A549 (cell line): ENCODE results near the gene AP2A2.

Experiments used
- EHMT2 ChIP-seq: fragments of 200-600 bp; sonication (generic); IDR thresholded peaks from 2 replicates; pipeline ENCODE4 v1.6.1; 2016; ENCODE audit warnings: antibody characterized with exemption, low read depth, mild to moderate bottlenecking, moderate library complexity
- EP300 ChIP-seq, 2 experiments: fragments of >200 bp; sonication (Bioruptor Twin); formaldehyde crosslinking; IDR thresholded peaks; 2 replicates in 1 of 2; 3 replicates in 1 of 2; pipeline ENCODE4 v1.6.1; 2016 to 2017
- HDAC2 ChIP-seq: fragments of 200-600 bp; sonication (generic); IDR thresholded peaks from 2 replicates; pipeline ENCODE4 v1.6.1; 2016
- POLR2A ChIP-seq: IDR thresholded peaks from 2 replicates; pipeline ENCODE4 v1.6.1; 2012; ENCODE audit warnings: mild to moderate bottlenecking, low read length
- POLR2AphosphoS2 ChIP-seq: conservative IDR thresholded peaks from 2 replicates; pipeline ENCODE4 v1.6.1; 2012; ENCODE audit warnings: low read length, improper control_type of control experiment, inconsistent platforms
- RFX5 ChIP-seq: fragments of 450-650 bp; IDR thresholded peaks from 2 replicates; pipeline ENCODE4 v1.7.1; 2014; ENCODE audit warnings: antibody characterized with exemption, mild to moderate bottlenecking, moderate library complexity
- TF ChIP-seq, protein P1 (sequence below): fragments of >200 bp; sonication (Bioruptor Twin); formaldehyde crosslinking; IDR thresholded peaks from 3 replicates; pipeline ENCODE4 v1.5.1; 2016
- TF ChIP-seq, protein P2 (sequence below): fragments of 200-600 bp; sonication (generic); IDR thresholded peaks from 2 replicates; pipeline ENCODE4 v1.6.1; 2016; ENCODE audit warnings: antibody characterized with exemption, mild to moderate bottlenecking, moderate library complexity
- TF ChIP-seq, protein P3 (sequence below): fragments of >200 bp; sonication (Bioruptor Twin); formaldehyde crosslinking; IDR thresholded peaks from 3 replicates; pipeline ENCODE4 v1.6.1; 2016
- TF ChIP-seq, protein P4 (sequence below): IDR thresholded peaks from 2 replicates; pipeline ENCODE4 v1.6.1; 2012
- TF ChIP-seq, protein P5 (sequence below): fragments of 450-650 bp; IDR thresholded peaks from 2 replicates; pipeline ENCODE4 v1.6.1; 2014; ENCODE audit warnings: antibody characterized with exemption
- TF ChIP-seq, protein P6 (sequence below): IDR thresholded peaks from 2 replicates; pipeline ENCODE4 v1.6.1; 2012

DNA sequence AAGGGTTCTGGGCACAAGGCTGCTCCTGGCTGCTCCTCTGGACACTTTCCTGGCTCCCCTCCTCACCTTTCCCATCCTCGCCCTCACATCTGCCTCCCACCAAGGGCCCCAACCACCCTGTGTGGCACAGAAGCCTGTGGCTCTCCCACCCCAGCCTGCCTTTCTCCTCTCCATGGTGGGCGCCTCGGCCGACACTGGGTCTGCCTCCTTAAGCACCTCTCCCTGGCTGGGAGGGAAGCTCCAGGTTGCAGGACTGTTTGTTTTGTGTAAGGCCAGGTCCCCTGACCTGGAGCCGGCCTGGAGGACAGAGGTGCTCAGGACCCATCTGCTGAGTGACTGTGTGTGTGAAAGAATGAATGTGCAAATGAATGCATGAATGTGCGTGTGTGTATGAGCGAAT, 96.7 kb downstream of the AP2A2 start:
- no peak for TF ChIP-seq RFX5
- TF ChIP-seq, protein P1, sequence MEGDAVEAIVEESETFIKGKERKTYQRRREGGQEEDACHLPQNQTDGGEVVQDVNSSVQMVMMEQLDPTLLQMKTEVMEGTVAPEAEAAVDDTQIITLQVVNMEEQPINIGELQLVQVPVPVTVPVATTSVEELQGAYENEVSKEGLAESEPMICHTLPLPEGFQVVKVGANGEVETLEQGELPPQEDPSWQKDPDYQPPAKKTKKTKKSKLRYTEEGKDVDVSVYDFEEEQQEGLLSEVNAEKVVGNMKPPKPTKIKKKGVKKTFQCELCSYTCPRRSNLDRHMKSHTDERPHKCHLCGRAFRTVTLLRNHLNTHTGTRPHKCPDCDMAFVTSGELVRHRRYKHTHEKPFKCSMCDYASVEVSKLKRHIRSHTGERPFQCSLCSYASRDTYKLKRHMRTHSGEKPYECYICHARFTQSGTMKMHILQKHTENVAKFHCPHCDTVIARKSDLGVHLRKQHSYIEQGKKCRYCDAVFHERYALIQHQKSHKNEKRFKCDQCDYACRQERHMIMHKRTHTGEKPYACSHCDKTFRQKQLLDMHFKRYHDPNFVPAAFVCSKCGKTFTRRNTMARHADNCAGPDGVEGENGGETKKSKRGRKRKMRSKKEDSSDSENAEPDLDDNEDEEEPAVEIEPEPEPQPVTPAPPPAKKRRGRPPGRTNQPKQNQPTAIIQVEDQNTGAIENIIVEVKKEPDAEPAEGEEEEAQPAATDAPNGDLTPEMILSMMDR = no peak
- TF ChIP-seq, protein P2, sequence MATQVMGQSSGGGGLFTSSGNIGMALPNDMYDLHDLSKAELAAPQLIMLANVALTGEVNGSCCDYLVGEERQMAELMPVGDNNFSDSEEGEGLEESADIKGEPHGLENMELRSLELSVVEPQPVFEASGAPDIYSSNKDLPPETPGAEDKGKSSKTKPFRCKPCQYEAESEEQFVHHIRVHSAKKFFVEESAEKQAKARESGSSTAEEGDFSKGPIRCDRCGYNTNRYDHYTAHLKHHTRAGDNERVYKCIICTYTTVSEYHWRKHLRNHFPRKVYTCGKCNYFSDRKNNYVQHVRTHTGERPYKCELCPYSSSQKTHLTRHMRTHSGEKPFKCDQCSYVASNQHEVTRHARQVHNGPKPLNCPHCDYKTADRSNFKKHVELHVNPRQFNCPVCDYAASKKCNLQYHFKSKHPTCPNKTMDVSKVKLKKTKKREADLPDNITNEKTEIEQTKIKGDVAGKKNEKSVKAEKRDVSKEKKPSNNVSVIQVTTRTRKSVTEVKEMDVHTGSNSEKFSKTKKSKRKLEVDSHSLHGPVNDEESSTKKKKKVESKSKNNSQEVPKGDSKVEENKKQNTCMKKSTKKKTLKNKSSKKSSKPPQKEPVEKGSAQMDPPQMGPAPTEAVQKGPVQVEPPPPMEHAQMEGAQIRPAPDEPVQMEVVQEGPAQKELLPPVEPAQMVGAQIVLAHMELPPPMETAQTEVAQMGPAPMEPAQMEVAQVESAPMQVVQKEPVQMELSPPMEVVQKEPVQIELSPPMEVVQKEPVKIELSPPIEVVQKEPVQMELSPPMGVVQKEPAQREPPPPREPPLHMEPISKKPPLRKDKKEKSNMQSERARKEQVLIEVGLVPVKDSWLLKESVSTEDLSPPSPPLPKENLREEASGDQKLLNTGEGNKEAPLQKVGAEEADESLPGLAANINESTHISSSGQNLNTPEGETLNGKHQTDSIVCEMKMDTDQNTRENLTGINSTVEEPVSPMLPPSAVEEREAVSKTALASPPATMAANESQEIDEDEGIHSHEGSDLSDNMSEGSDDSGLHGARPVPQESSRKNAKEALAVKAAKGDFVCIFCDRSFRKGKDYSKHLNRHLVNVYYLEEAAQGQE = no peak
- TF ChIP-seq EP300 (IDR thresholded peaks at IDR 0.05) = no peak
- TF ChIP-seq, protein P3, sequence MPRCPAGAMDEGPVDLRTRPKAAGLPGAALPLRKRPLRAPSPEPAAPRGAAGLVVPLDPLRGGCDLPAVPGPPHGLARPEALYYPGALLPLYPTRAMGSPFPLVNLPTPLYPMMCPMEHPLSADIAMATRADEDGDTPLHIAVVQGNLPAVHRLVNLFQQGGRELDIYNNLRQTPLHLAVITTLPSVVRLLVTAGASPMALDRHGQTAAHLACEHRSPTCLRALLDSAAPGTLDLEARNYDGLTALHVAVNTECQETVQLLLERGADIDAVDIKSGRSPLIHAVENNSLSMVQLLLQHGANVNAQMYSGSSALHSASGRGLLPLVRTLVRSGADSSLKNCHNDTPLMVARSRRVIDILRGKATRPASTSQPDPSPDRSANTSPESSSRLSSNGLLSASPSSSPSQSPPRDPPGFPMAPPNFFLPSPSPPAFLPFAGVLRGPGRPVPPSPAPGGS = no peak
- no peak for TF ChIP-seq EHMT2
- no peak for TF ChIP-seq POLR2A
- TF ChIP-seq POLR2AphosphoS2 = no peak
- TF ChIP-seq, protein P4, sequence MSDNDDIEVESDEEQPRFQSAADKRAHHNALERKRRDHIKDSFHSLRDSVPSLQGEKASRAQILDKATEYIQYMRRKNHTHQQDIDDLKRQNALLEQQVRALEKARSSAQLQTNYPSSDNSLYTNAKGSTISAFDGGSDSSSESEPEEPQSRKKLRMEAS = no peak
- TF ChIP-seq, protein P5, sequence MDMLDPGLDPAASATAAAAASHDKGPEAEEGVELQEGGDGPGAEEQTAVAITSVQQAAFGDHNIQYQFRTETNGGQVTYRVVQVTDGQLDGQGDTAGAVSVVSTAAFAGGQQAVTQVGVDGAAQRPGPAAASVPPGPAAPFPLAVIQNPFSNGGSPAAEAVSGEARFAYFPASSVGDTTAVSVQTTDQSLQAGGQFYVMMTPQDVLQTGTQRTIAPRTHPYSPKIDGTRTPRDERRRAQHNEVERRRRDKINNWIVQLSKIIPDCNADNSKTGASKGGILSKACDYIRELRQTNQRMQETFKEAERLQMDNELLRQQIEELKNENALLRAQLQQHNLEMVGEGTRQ = no peak
- TF ChIP-seq, protein P6, sequence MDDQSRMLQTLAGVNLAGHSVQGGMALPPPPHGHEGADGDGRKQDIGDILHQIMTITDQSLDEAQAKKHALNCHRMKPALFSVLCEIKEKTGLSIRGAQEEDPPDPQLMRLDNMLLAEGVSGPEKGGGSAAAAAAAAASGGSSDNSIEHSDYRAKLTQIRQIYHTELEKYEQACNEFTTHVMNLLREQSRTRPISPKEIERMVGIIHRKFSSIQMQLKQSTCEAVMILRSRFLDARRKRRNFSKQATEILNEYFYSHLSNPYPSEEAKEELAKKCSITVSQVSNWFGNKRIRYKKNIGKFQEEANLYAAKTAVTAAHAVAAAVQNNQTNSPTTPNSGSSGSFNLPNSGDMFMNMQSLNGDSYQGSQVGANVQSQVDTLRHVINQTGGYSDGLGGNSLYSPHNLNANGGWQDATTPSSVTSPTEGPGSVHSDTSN = no peak
- TF ChIP-seq HDAC2 = no peak
